Liver (tissue), 9 donors: ENCODE results near the gene OTOF. TPM values are rescaled to one million over a fixed set of nuclear protein-coding genes. Genes with fewer than 3 reads are reported as not detected.

Experiments used
- DNase-seq: peaks from one replicate; pipeline ENCODE4 v3.0.0-alpha.2; 2017; ENCODE audit warnings: low spot score
- H3K27ac ChIP-seq, 2 donors: one replicate each; pipeline ENCODE4 v1.7.0; 2013; ENCODE audit warnings: inconsistent platforms in 2 of 2, low read length in 2 of 2, control low read depth in 1 of 2, low read depth in 1 of 2, mild to moderate bottlenecking in 1 of 2
- H3K27me3 ChIP-seq, 4 donors: one replicate each; pipeline versions ENCODE4 v1.6.1 to v1.7.0; 2013; ENCODE audit warnings: low read length in 3 of 4, inconsistent platforms in 1 of 4, mild to moderate bottlenecking in 1 of 4, moderate library complexity in 1 of 4; ENCODE audit not compliant: control insufficient read depth in 4 of 4, insufficient read depth in 4 of 4
- H3K36me3 ChIP-seq, 4 donors: one replicate each; pipeline versions ENCODE4 v1.6.1 to v1.7.0; 2013; ENCODE audit warnings: low read length in 3 of 4, mild to moderate bottlenecking in 3 of 4, low read depth in 1 of 4, moderate library complexity in 1 of 4; ENCODE audit not compliant: control insufficient read depth in 4 of 4, insufficient read depth in 3 of 4
- H3K4me1 ChIP-seq, 4 donors: one replicate each; pipeline versions ENCODE4 v1.6.1 to v1.7.0; 2013; ENCODE audit warnings: low read length in 3 of 4, mild to moderate bottlenecking in 3 of 4, moderate library complexity in 1 of 4; ENCODE audit not compliant: control insufficient read depth in 4 of 4, insufficient read depth in 4 of 4
- H3K4me3 ChIP-seq, 3 donors: one replicate each; pipeline versions ENCODE4 v1.6.1 to v1.7.0; 2013; ENCODE audit warnings: low read length in 3 of 3, control low read depth in 1 of 3, low read depth in 1 of 3, mild to moderate bottlenecking in 1 of 3
- H3K9ac ChIP-seq, 2 donors: one replicate each; pipeline ENCODE4 v1.7.0; 2013; ENCODE audit warnings: low read length in 2 of 2, mild to moderate bottlenecking in 2 of 2, moderate library complexity in 2 of 2, control low read depth in 1 of 2, low read depth in 1 of 2
- H3K9me3 ChIP-seq, 4 donors: one replicate each; pipeline versions ENCODE4 v1.6.1 to v1.7.0; 2013; ENCODE audit warnings: low read length in 3 of 4; ENCODE audit not compliant: control insufficient read depth in 4 of 4
- EGR1 ChIP-seq, 2 donors: IDR thresholded peaks; 2 replicates each; pipeline ENCODE4 v1.6.1; 2016 to 2018; ENCODE audit warnings: antibody characterized with exemption in 2 of 2, low read depth in 2 of 2
- FOXA2 ChIP-seq: IDR thresholded peaks from 2 replicates; pipeline ENCODE4 v1.6.1; 2016; ENCODE audit warnings: antibody characterized with exemption
- HNF4A ChIP-seq, 2 donors: conservative IDR thresholded peaks; 2 replicates each; pipeline ENCODE4 v1.6.1; 2016; ENCODE audit warnings: antibody characterized with exemption in 2 of 2, mild to moderate bottlenecking in 2 of 2
- HNF4G ChIP-seq: IDR thresholded peaks from 2 replicates; pipeline ENCODE4 v1.6.1; 2016; ENCODE audit warnings: antibody characterized with exemption
- JUND ChIP-seq, 2 donors: IDR thresholded peaks; 2 replicates each; pipeline ENCODE4 v1.6.1; 2016; ENCODE audit warnings: antibody characterized with exemption in 2 of 2
- NR2F2 ChIP-seq: IDR thresholded peaks from 2 replicates; pipeline ENCODE4 v1.6.1; 2016; ENCODE audit warnings: antibody characterized with exemption
- RAD21 ChIP-seq, 2 donors: IDR thresholded peaks; 2 replicates each; pipeline ENCODE4 v1.6.1; 2016; ENCODE audit warnings: antibody characterized with exemption in 2 of 2, mild to moderate bottlenecking in 2 of 2
- RXRA ChIP-seq, 2 donors: IDR thresholded peaks; 2 replicates each; pipeline ENCODE4 v1.6.1; 2017 to 2018; ENCODE audit warnings: antibody characterized with exemption in 2 of 2, mild to moderate bottlenecking in 1 of 2
- SP1 ChIP-seq: IDR thresholded peaks from 2 replicates; pipeline ENCODE4 v1.6.1; 2018; ENCODE audit warnings: antibody characterized with exemption, mild to moderate bottlenecking
- TAF1 ChIP-seq: conservative IDR thresholded peaks from 2 replicates; pipeline ENCODE4 v1.6.1; 2016; ENCODE audit warnings: antibody characterized with exemption, mild to moderate bottlenecking
- YY1 ChIP-seq: IDR thresholded peaks from 2 replicates; pipeline ENCODE4 v1.6.1; 2016; ENCODE audit warnings: antibody characterized with exemption, mild to moderate bottlenecking
- WGBS: extraction: QIAGEN DNeasy Blood & Tissue Kit; methylation state at CpG from one replicate; pipeline ENCODE4 v1.1.7; 2013; 5-methylcytosine and 5-hydroxymethylcytosine counted together
- polyA plus RNA-seq, 2 donors: library from polyadenylated mRNA; stranded (reverse) in 1 of 2; unstranded in 1 of 2; fragments of 200-250 nt in 1 of 2; fragments of >200 nt in 1 of 2; fragmentation: Nextera tagmentation in 1 of 2; extraction: Ambion mirVana in 1 of 2; gene quantifications; one replicate each; pipeline versions ENCODE4 v1.2.1 to v1.2.3, GENCODE V29; 2013 to 2015
- total RNA-seq, 2 donors: library from RNA; depleted of rRNA; stranded (reverse); fragments of >200 nt; gene quantifications; one replicate each; pipeline ENCODE4 v1.2.3, GENCODE V29; 2014
- TF ChIP-seq, protein P1 (sequence below): IDR thresholded peaks from 2 replicates; pipeline ENCODE4 v1.6.1; 2016; ENCODE audit warnings: antibody characterized with exemption
- TF ChIP-seq, protein P2 (sequence below): IDR thresholded peaks from 2 replicates; pipeline ENCODE4 v1.6.1; 2016; ENCODE audit warnings: antibody characterized with exemption, mild to moderate bottlenecking
- TF ChIP-seq, protein P3 (sequence below): IDR thresholded peaks from 2 replicates; pipeline ENCODE4 v1.6.1; 2016; ENCODE audit warnings: antibody characterized with exemption
- TF ChIP-seq, protein P4 (sequence below): fragments of 150-350 bp; IDR thresholded peaks from 2 replicates; pipeline ENCODE4 v1.5.1; 2017; ENCODE audit warnings: improper control_type of control experiment, low read depth, low read length; ENCODE audit not compliant: missing input control
- TF ChIP-seq, protein P5 (sequence below): IDR thresholded peaks from 2 replicates; pipeline ENCODE4 v1.6.1; 2016; ENCODE audit warnings: antibody characterized with exemption
- donor health status: healthy.
- donor health status: healthy.
- donor health status: healthy.
- donor health status: healthy.
- donor health status: healthy.

OTOF gene
- total and polyA plus RNA-seq, 4 donors = 0.06 to 0.28 (median 0.07) TPM; not detected in 1

DNA sequence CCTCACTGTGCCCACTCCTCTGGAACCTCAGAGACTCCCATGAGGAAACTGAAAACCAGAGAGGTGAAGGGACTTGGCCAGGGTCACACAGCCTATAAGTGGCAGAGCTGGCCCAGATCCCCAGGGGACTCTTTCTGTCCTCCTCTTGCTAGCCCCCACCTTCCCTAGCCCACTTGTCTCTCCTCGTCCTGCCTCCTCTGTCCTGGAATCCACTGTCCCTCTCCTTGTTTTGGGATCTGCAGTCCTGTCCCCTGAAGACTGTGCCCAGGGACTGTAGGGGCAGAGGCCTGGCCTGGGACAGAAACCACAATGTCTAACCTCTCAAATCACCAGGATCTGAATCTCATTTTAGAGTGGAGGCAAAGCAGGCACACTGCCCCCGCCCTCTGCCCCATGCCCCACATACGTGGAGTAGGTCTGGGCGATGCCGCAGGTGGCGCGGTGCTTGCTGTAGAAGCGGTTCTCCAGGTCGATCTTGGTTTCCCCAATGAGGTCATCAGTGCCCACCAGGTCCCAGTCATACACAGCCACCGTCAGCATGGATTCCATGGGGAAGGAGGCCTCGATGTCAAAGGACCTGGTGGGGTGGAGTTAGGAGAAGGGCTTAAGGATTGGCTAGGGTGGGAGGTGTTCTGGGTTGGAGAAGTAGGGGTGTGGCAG lies 12.5 kb downstream of the OTOF start:
- Histone ChIP-seq H3K27me3 (no peaks in the 10 kb centered on the region), H3K9me3 (peaks cover 0 to 7% (median 3%) of the 10 kb centered on the region in 4 donors), H3K4me1 (no peaks in the 10 kb centered on the region), H3K9ac (no peak overlapping the region), H3K4me3 (no peak overlapping the region), H3K36me3 (no peaks in the 10 kb centered on the region), H3K27ac (no peak overlapping the region)
- DNase-seq = no peak
- 93% methylated on average over 11 of the region's 11 CpGs for WGBS
- TF ChIP-seq RXRA (IDR thresholded peaks at IDR 0.05) (no peak), TAF1 (no peak), YY1 (no peak), JUND (IDR thresholded peaks at IDR 0.05) (no peak), NR2F2 (no peak), HNF4A (conservative IDR thresholded peaks at IDR 0.05) (no peak)
- TF ChIP-seq, protein P1, sequence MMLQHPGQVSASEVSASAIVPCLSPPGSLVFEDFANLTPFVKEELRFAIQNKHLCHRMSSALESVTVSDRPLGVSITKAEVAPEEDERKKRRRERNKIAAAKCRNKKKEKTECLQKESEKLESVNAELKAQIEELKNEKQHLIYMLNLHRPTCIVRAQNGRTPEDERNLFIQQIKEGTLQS = no peak
- TF ChIP-seq, protein P2, sequence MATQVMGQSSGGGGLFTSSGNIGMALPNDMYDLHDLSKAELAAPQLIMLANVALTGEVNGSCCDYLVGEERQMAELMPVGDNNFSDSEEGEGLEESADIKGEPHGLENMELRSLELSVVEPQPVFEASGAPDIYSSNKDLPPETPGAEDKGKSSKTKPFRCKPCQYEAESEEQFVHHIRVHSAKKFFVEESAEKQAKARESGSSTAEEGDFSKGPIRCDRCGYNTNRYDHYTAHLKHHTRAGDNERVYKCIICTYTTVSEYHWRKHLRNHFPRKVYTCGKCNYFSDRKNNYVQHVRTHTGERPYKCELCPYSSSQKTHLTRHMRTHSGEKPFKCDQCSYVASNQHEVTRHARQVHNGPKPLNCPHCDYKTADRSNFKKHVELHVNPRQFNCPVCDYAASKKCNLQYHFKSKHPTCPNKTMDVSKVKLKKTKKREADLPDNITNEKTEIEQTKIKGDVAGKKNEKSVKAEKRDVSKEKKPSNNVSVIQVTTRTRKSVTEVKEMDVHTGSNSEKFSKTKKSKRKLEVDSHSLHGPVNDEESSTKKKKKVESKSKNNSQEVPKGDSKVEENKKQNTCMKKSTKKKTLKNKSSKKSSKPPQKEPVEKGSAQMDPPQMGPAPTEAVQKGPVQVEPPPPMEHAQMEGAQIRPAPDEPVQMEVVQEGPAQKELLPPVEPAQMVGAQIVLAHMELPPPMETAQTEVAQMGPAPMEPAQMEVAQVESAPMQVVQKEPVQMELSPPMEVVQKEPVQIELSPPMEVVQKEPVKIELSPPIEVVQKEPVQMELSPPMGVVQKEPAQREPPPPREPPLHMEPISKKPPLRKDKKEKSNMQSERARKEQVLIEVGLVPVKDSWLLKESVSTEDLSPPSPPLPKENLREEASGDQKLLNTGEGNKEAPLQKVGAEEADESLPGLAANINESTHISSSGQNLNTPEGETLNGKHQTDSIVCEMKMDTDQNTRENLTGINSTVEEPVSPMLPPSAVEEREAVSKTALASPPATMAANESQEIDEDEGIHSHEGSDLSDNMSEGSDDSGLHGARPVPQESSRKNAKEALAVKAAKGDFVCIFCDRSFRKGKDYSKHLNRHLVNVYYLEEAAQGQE = no peak

DNA sequence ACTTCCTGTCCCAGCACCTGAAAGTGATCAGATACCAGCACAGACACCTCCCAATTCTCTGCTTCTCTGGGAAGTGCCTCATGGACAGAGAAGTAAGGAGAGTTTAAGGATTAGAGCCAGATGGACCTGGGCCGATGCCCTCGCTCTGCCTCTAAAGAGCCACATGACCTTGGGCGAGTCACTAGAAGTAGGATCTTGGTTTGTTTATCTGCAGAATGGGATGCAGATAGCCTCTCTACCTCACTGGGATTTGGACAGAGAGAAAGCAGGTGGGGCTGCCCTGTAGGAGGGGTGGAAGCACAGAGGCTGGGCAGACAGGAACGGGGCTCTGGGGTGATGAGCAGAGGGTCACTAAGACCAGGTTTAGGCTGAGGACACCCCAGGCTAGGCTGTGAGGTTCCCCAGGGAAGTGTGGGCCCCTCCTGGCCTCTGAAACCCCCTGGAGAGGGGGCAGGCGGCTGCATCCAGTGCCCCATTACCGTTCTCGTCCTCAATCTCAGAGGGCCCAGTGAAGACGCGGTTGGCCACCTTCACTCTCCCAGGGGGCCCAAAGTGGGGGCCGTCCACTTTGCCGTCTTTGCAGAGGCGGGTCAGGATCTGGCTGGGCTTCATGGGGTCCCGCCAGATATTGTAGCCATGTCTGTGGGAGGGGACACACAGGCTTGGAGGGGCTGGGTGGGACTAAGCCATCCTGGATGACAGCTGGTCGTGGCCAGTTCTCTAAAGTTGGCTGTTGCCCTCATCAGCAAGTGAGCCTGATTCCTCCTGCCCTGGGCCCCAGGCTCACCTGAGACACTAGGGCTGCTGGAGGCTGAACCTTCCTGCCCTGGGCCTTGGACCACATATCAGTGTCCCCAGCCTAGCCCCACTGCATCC lies 13.3 kb downstream of the OTOF start:
- no peaks in the 10 kb centered on the region for H3K27me3 ChIP-seq
- 94% methylated on average over 14 of the region's 14 CpGs for WGBS
- DNase-seq = no peak
- no peaks in the 10 kb centered on the region for H3K4me1 ChIP-seq
- no peak overlapping the region for H3K9ac ChIP-seq
- no peaks in the 10 kb centered on the region for H3K36me3 ChIP-seq
- peaks cover 0 to 5% (median 3%) of the 10 kb centered on the region in 4 donors for H3K9me3 ChIP-seq
- H3K27ac ChIP-seq = no peak overlapping the region
- TF ChIP-seq, protein P3, sequence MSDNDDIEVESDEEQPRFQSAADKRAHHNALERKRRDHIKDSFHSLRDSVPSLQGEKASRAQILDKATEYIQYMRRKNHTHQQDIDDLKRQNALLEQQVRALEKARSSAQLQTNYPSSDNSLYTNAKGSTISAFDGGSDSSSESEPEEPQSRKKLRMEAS = no peak
- TF ChIP-seq SP1 (no peak), RAD21 (IDR thresholded peaks at IDR 0.05) (no peak), EGR1 (IDR thresholded peaks at IDR 0.05; ENCODE audit: low read depth in 2 of 2) (no peak), HNF4G (no peak), FOXA2 (no peak)
- TF ChIP-seq, protein P4, sequence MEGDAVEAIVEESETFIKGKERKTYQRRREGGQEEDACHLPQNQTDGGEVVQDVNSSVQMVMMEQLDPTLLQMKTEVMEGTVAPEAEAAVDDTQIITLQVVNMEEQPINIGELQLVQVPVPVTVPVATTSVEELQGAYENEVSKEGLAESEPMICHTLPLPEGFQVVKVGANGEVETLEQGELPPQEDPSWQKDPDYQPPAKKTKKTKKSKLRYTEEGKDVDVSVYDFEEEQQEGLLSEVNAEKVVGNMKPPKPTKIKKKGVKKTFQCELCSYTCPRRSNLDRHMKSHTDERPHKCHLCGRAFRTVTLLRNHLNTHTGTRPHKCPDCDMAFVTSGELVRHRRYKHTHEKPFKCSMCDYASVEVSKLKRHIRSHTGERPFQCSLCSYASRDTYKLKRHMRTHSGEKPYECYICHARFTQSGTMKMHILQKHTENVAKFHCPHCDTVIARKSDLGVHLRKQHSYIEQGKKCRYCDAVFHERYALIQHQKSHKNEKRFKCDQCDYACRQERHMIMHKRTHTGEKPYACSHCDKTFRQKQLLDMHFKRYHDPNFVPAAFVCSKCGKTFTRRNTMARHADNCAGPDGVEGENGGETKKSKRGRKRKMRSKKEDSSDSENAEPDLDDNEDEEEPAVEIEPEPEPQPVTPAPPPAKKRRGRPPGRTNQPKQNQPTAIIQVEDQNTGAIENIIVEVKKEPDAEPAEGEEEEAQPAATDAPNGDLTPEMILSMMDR = no peak
- TF ChIP-seq, protein P5, sequence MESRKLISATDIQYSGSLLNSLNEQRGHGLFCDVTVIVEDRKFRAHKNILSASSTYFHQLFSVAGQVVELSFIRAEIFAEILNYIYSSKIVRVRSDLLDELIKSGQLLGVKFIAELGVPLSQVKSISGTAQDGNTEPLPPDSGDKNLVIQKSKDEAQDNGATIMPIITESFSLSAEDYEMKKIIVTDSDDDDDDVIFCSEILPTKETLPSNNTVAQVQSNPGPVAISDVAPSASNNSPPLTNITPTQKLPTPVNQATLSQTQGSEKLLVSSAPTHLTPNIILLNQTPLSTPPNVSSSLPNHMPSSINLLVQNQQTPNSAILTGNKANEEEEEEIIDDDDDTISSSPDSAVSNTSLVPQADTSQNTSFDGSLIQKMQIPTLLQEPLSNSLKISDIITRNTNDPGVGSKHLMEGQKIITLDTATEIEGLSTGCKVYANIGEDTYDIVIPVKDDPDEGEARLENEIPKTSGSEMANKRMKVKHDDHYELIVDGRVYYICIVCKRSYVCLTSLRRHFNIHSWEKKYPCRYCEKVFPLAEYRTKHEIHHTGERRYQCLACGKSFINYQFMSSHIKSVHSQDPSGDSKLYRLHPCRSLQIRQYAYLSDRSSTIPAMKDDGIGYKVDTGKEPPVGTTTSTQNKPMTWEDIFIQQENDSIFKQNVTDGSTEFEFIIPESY = no peak
- TF ChIP-seq, protein P1 = no peak
- no peak overlapping the region for H3K4me3 ChIP-seq
